GM12874 (cell line): ENCODE results near the gene EPN3.

ENCODE experiments used
- CTCF ChIP-seq: IDR thresholded peaks from 2 replicates; pipeline ENCODE4 v1.5.1; 2011; ENCODE audit warnings: low read depth, mild to moderate bottlenecking, control low read depth, low read length, moderate library complexity; ENCODE audit not compliant: insufficient read depth

Gene EPN3

DNA sequence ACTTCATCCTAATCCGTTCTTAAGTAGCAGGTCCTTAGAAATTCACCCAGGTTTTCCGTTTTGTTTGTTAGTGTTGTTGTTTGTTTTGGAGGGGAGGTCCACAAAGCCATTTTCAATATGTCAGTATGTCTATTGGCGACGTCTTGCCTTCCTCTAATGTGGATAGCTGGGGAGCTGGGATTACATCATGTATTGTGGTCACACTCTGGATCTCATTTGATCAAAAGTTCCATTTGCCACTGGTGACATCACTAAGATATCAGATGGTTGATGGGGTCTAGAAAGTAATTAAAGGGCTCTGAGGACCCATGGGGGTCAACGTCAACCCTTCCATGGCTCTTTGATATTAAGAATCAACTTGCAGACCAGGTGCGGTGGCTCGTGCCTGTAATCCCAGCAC lies 2.7 kb upstream of the EPN3 start:
- no peak for TF ChIP-seq CTCF

DNA sequence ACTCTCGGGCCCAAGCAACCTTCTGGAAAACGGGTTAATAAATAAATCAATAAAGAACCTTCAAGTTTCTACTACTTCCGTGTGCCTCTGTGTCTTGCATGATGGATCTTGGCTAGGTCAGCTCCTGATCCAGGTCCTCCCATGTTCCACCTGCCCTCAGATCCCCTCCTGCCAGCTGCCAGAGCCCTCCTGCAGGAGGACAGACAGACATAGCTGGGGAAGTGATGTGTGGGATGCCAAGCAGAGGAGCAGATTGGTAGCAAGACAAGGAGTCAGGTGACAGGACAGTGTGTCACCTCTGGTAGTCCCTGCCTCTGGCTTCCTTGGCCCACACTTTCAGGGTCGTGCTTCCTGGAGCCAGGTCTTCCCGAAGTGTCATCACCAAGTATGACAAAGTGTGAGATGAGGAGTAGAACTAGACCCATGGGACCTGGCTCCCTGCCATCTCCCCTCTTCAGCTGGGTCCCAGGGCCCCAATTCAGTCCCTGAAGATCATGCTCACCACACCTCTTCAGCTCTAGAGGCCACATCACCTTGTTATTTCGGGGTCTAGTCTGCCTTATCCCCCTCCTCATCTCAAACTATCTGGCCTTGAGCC lies 1.0 kb upstream of the EPN3 start:
- no peak for TF ChIP-seq CTCF

GRCh38 chr17:50533185-50533584 lies 650 bp downstream of the EPN3 start:
- TF ChIP-seq CTCF: no peak

DNA sequence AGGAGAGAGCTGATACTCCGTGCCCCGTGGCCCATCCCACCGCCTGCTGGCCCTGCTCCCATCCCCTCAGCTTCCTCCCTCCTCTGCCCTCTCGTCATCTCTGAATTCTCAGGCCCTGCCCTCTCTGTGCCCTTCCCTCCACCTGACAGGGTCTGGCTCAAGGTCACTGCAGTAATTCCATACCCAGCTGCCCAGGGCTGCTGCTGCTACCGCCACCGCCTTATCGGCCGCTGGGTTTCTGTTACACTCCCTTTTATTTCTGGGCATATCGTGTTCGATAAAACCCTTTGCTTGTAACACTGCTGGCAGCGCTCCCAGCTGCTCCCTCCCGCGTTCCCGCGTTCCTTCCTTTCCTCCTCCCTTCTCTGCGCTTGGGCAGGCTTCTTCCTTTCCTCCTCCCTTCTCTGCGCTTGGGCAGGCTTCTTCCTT lies 1.2 kb downstream of the EPN3 start:
- no peak for TF ChIP-seq CTCF

DNA sequence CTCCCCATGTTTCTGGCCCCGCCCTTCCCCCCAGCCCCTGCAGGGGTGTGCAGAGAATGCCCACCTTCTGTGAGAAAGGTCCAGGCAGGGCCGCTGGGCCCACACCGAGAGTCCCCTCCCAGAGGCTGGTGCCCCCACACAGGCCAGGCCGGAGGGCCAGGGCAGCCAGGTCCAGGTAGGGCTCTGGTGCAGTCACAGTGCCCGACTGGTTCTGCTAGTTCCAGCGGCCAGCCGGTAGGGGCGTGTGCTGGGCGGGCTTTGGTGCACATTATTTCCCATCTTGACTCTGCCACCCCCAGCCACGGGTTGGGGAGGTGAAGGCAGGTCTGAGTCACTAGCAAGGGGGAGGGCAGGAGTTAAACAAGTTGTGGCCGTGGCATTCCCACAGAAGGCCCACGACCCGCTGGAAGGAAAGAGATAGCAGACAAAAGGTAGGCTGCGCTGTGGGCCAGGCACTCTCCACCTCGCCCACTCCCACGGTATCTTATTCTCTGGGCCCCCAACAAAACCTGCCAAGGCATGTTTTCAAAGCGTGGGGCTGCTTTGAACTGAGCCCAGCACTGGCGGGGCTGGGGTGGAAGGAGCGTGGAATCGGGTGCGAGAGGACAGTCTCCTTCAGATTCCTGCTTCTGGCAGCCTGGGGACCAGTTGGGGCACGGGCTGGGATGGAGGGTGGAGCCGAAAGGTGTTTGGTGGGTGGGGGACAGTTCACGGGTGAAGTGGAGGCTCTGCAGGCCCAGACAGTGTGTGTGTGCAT lies 1.9 kb downstream of the EPN3 start:
- TF ChIP-seq CTCF: peak; percentile 31; the same call in 1 of the 2 replicates

- no peak for TF ChIP-seq CTCF
Measured at GRCh38 chr17:50534979-50535326, 2.4 kb downstream of the EPN3 start.

- no peak for TF ChIP-seq CTCF
Measured at GRCh38 chr17:50535407-50535806, 2.9 kb downstream of the EPN3 start.
